Measurements from ENCODE around the gene FEZF1. TPM values are rescaled to one million over a fixed set of nuclear protein-coding genes. Genes with fewer than 3 reads are reported as not detected.

Gene FEZF1
- total RNA-seq, 3 donors from 2014 or later (not counting 1 experiment from before 2014, with no cell fraction given) = not detected

DNA sequence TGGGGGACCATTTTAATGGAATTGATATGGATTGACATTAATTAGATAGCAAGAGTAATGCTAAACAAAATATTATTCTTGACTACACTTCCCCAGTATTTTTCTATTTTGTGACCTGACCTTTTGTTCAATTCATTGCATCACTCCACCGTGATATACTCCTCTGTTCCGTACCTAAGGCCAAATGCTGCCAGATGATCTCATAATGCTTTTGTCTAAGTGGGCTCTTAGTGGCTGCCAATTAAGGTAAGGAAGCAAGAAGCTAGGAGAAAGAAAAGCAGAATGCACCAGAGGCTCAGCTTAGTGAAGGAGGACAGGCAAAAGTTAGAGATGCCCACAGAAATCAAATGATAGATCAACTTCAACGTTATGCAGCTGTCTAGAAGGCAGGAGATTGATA is 36.4 kb downstream of the FEZF1 start:
- H3K4me1 Mint-ChIP-seq = no peaks in the 10 kb centered on the region
- peaks cover 7 to 9% of the 10 kb centered on the region in 2 donors for H3K9me3 Mint-ChIP-seq
- Histone ChIP-seq H3K27me3 (ENCODE audit: control insufficient read depth, insufficient read depth, low read length) (no peaks in the 10 kb centered on the region), H3K36me3 (ENCODE audit: control insufficient read depth, insufficient read depth, low read length) (no peaks in the 10 kb centered on the region), H3K27ac (ENCODE audit: low read length) (no peak overlapping the region), H3K4me3 (ENCODE audit: low read length) (no peak overlapping the region), H3K9me3 (ENCODE audit: control insufficient read depth, insufficient read depth, low read length) (peaks cover 3% of the 10 kb centered on the region), H3K4me1 (ENCODE audit: control insufficient read depth, insufficient read depth, low read length) (no peaks in the 10 kb centered on the region)
- H3K4me3 Mint-ChIP-seq = no peak overlapping the region
- H3K36me3 Mint-ChIP-seq = no peaks in the 10 kb centered on the region
- no peak for ATAC-seq
- DNase-seq = no peak
- WGBS (ENCODE audit: insufficient coverage) = 76% methylated on average over 3 of the region's 3 CpGs
- intact Hi-C loops (cut with micrococcal nuclease) = no loop called here
- no peak overlapping the region for H3K27ac Mint-ChIP-seq
- no peaks in the 10 kb centered on the region for H3K27me3 Mint-ChIP-seq (ENCODE audit: low read depth in 2 of 2)
- TF ChIP-seq, protein P1, sequence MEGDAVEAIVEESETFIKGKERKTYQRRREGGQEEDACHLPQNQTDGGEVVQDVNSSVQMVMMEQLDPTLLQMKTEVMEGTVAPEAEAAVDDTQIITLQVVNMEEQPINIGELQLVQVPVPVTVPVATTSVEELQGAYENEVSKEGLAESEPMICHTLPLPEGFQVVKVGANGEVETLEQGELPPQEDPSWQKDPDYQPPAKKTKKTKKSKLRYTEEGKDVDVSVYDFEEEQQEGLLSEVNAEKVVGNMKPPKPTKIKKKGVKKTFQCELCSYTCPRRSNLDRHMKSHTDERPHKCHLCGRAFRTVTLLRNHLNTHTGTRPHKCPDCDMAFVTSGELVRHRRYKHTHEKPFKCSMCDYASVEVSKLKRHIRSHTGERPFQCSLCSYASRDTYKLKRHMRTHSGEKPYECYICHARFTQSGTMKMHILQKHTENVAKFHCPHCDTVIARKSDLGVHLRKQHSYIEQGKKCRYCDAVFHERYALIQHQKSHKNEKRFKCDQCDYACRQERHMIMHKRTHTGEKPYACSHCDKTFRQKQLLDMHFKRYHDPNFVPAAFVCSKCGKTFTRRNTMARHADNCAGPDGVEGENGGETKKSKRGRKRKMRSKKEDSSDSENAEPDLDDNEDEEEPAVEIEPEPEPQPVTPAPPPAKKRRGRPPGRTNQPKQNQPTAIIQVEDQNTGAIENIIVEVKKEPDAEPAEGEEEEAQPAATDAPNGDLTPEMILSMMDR (IDR thresholded peaks at IDR 0.05) = no peak

GRCh38 chr7:122262246-122262645 is 42.3 kb downstream of the FEZF1 start:
- Mint-ChIP-seq H3K4me3 (no peak overlapping the region), H3K4me1 (no peaks in the 10 kb centered on the region), H3K36me3 (no peaks in the 10 kb centered on the region), H3K9me3 (peaks cover 5 to 11% of the 10 kb centered on the region in 2 donors), H3K27me3 (ENCODE audit: low read depth in 2 of 2) (no peaks in the 10 kb centered on the region), H3K27ac (no peak overlapping the region)
- Histone ChIP-seq H3K4me1 (ENCODE audit: control insufficient read depth, insufficient read depth, low read length) (no peaks in the 10 kb centered on the region), H3K9me3 (ENCODE audit: control insufficient read depth, insufficient read depth, low read length) (peaks cover 3% of the 10 kb centered on the region), H3K27me3 (ENCODE audit: control insufficient read depth, insufficient read depth, low read length) (no peaks in the 10 kb centered on the region), H3K36me3 (ENCODE audit: control insufficient read depth, insufficient read depth, low read length) (no peaks in the 10 kb centered on the region), H3K27ac (ENCODE audit: low read length) (no peak overlapping the region), H3K4me3 (ENCODE audit: low read length) (no peak overlapping the region)
- ATAC-seq (no peak), DNase-seq (no peak)
- no CpG with 5 or more reads among the region's 4 CpGs for WGBS (ENCODE audit: insufficient coverage)
- TF ChIP-seq, protein P1 (IDR thresholded peaks at IDR 0.05) = no peak
- intact Hi-C loops (cut with micrococcal nuclease) = no loop called here

GRCh38 chr7:122261442-122261841 is 43.1 kb downstream of the FEZF1 start:
- no peaks in the 10 kb centered on the region for H3K36me3 Mint-ChIP-seq
- no peaks in the 10 kb centered on the region for H3K4me1 ChIP-seq (ENCODE audit: control insufficient read depth, insufficient read depth, low read length)
- H3K4me1 Mint-ChIP-seq = no peaks in the 10 kb centered on the region
- intact Hi-C loops (cut with micrococcal nuclease) = no loop called here
- DNase-seq (no peak), ATAC-seq (no peak)
- H3K27ac Mint-ChIP-seq = no peak overlapping the region
- no peak overlapping the region for H3K4me3 ChIP-seq (ENCODE audit: low read length)
- WGBS (ENCODE audit: insufficient coverage) = 48% methylated on average over 4 of the region's 4 CpGs
- no peaks in the 10 kb centered on the region for H3K27me3 ChIP-seq (ENCODE audit: control insufficient read depth, insufficient read depth, low read length)
- no peaks in the 10 kb centered on the region for H3K27me3 Mint-ChIP-seq (ENCODE audit: low read depth in 2 of 2)
- H3K9me3 Mint-ChIP-seq = peaks cover 5 to 11% of the 10 kb centered on the region in 2 donors
- no peak overlapping the region for H3K4me3 Mint-ChIP-seq
- no peaks in the 10 kb centered on the region for H3K9me3 ChIP-seq (ENCODE audit: control insufficient read depth, insufficient read depth, low read length)
- no peak overlapping the region for H3K27ac ChIP-seq (ENCODE audit: low read length)
- TF ChIP-seq, protein P1 (IDR thresholded peaks at IDR 0.05) = no peak
- H3K36me3 ChIP-seq (ENCODE audit: control insufficient read depth, insufficient read depth, low read length) = no peaks in the 10 kb centered on the region

DNA sequence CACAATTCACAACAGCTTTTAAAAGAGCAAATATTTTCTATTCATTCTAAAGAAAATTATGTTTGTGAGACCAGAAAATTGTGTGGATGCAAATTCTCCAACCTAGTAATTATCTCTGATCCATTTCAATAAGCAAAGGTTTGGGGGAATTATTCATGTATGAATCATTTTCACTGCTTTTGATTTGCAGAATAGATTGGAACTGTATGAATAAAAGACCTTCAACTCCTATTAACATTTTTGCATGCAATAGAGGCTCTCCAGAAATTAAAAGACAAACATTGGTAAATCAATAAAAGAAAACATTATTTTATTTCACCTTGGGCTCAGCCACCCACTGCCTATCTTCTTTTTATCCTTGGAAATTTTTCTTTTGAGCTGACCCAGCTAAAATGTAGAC is 43.5 kb downstream of the FEZF1 start:
- TF ChIP-seq, protein P1 (IDR thresholded peaks at IDR 0.05) = no peak
- no peaks in the 10 kb centered on the region for H3K4me1 Mint-ChIP-seq
- intact Hi-C loops (cut with micrococcal nuclease) = no loop called here
- H3K36me3 Mint-ChIP-seq = no peaks in the 10 kb centered on the region
- no peaks in the 10 kb centered on the region for H3K27me3 Mint-ChIP-seq (ENCODE audit: low read depth in 2 of 2)
- ATAC-seq (no peak), DNase-seq (no peak)
- peaks cover 5 to 11% of the 10 kb centered on the region in 2 donors for H3K9me3 Mint-ChIP-seq
- Histone ChIP-seq H3K27me3 (ENCODE audit: control insufficient read depth, insufficient read depth, low read length) (no peaks in the 10 kb centered on the region), H3K4me3 (ENCODE audit: low read length) (no peak overlapping the region), H3K27ac (ENCODE audit: low read length) (no peak overlapping the region), H3K36me3 (ENCODE audit: control insufficient read depth, insufficient read depth, low read length) (no peaks in the 10 kb centered on the region), H3K4me1 (ENCODE audit: control insufficient read depth, insufficient read depth, low read length) (no peaks in the 10 kb centered on the region), H3K9me3 (ENCODE audit: control insufficient read depth, insufficient read depth, low read length) (no peaks in the 10 kb centered on the region)
- H3K27ac Mint-ChIP-seq = no peak overlapping the region
- no peak overlapping the region for H3K4me3 Mint-ChIP-seq
